ENCODE measurements around the gene CCDC146.

DNA sequence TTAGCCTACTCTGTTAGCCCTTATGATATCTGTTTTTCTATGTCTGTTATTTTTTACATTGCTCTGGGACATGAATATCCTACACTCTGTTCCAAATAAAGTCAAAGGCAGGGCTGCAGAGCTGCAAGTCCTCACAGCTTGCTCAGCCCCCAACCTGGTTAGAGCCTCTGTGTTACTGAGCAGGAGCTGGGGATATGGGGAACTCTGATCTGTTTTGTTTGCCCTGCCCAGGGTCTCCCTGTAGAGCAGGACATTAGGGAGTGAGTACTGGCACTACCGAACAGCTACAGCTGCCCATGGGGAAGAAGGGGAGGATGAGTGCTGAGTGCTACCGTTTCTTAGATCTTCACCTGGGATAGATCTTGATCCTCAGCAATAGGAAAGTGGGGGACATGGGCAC, 110.1 kb downstream of the CCDC146 start:
- TF ChIP-seq, protein P1, sequence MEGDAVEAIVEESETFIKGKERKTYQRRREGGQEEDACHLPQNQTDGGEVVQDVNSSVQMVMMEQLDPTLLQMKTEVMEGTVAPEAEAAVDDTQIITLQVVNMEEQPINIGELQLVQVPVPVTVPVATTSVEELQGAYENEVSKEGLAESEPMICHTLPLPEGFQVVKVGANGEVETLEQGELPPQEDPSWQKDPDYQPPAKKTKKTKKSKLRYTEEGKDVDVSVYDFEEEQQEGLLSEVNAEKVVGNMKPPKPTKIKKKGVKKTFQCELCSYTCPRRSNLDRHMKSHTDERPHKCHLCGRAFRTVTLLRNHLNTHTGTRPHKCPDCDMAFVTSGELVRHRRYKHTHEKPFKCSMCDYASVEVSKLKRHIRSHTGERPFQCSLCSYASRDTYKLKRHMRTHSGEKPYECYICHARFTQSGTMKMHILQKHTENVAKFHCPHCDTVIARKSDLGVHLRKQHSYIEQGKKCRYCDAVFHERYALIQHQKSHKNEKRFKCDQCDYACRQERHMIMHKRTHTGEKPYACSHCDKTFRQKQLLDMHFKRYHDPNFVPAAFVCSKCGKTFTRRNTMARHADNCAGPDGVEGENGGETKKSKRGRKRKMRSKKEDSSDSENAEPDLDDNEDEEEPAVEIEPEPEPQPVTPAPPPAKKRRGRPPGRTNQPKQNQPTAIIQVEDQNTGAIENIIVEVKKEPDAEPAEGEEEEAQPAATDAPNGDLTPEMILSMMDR (conservative IDR thresholded peaks at IDR 0.05; ENCODE audit: low read depth, low read length) = no peak
- no peak for TF ChIP-seq EZH2 (IDR thresholded peaks at IDR 0.05; ENCODE audit: borderline replicate concordance, low read depth, low read length, poor library complexity, severe bottlenecking)

Measured in A673 (cell line).